ENCODE data around the gene HES3. TPM values are rescaled to one million over a fixed set of nuclear protein-coding genes. Genes with fewer than 3 reads are reported as not detected.

HES3 gene
- total RNA-seq, 2 experiments from 2014 or later, result not detected

GRCh38 chr1:6248932-6249738 lies 5.2 kb downstream of the HES3 start:
- ChIA-PET POLR2A (no interaction called here), CTCF (interaction anchor here (3.4 to 5.1 kb wide), 5 partner anchors 12 to 154 kb away, joined by 18 to 73 read pairs (median 30); partner anchors contain the start of genes ACOT7 and ICMT)
- no peak for DNase-seq
- Mint-ChIP-seq H3K36me3 (ENCODE audit: low read depth) (no peaks in the 10 kb centered on the region), H3K4me3 (no peak overlapping the region), H3K27ac (no peak overlapping the region), H3K27me3 (ENCODE audit: low read depth) (peaks cover 50% of the 10 kb centered on the region), H3K4me1 (ENCODE audit: low read depth) (peaks cover 12% of the 10 kb centered on the region), H3K9me3 (ENCODE audit: insufficient read depth) (no peaks in the 10 kb centered on the region)
- no peak for ATAC-seq

DNA sequence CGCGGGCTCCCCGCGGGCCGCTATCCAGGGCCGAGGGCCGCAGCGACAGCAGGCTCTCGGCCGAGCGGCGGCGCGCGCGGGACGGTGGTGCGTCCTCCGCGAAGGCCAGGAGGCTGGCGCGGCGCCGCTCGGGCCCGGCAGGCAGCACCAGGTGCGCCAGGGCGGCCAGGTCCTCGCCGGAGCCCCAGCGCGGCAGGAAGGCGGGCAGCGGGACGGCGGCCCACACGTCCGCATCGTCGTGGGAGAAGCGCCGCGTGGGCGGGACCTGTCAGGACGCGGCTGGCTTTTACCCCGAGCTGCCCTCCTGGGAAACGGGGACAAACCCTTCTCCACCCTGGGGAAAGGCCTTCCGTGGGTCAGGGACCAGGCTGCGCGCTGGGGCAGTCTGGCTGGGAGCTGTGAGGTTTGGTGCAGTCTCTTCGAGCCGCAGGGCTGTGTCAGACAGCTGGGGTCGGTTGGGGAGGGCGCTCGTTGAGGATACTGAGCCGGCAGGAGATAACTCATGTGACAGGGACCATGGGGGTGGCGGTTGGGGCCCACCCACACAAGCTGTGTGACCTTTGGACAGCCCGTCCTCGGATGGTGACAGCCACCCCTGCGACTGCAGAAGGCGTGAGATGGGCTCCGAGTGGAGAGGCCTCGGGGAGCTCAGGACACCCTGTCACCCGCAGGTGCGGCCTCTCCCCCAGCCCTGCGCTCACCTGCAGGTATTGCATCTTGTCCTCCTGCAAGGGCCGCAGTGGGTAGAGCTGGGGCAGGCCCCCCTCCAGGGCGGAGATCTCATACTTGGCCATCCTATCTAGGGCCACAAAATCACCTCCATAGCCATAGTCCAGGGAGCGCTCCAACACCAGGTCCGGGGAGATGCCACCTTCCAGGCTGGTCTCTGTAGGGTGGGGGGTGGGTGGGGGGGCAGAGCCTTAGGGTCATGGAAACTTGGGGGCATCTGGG lies 6.0 kb downstream of the HES3 start:
- CTCF ChIA-PET, result interaction anchor here (0.5 kb wide), 1 partner anchor 55 kb away, joined by 3 read pairs; no protein-coding TSS in a partner anchor

GRCh38 chr1:6251233-6251632 lies 7.3 kb downstream of the HES3 start:
- H3K36me3 Mint-ChIP-seq (ENCODE audit: low read depth), result no peaks in the 10 kb centered on the region
- H3K27me3 Mint-ChIP-seq (ENCODE audit: low read depth), result peaks cover 42% of the 10 kb centered on the region
- CTCF ChIA-PET, result no interaction called here
- peaks cover 8% of the 10 kb centered on the region for H3K4me1 Mint-ChIP-seq (ENCODE audit: low read depth)
- H3K9me3 Mint-ChIP-seq (ENCODE audit: insufficient read depth), result no peaks in the 10 kb centered on the region
- ATAC-seq (no peak), DNase-seq (no peak)
- POLR2A ChIA-PET, result no interaction called here
- no peak overlapping the region for H3K27ac Mint-ChIP-seq
- H3K4me3 Mint-ChIP-seq, result no peak overlapping the region

More for the DNA sequence above, 6.0 kb downstream of the HES3 start:
- Mint-ChIP-seq H3K9me3 (ENCODE audit: insufficient read depth) (no peaks in the 10 kb centered on the region), H3K4me1 (ENCODE audit: low read depth) (peaks cover 12% of the 10 kb centered on the region), H3K27ac (no peak overlapping the region), H3K4me3 (no peak overlapping the region), H3K27me3 (ENCODE audit: low read depth) (peaks cover 43% of the 10 kb centered on the region), H3K36me3 (ENCODE audit: low read depth) (no peaks in the 10 kb centered on the region)
- ATAC-seq, result no peak
- POLR2A ChIA-PET, result no interaction called here
- no peak for DNase-seq

- DNase-seq (no peak), ATAC-seq (no peak)
- ChIA-PET POLR2A (no interaction called here), CTCF (no interaction called here)
- Mint-ChIP-seq H3K27ac (no peak overlapping the region), H3K27me3 (ENCODE audit: low read depth) (peaks cover 37% of the 10 kb centered on the region), H3K9me3 (ENCODE audit: insufficient read depth) (no peaks in the 10 kb centered on the region), H3K36me3 (ENCODE audit: low read depth) (no peaks in the 10 kb centered on the region), H3K4me3 (no peak overlapping the region), H3K4me1 (ENCODE audit: low read depth) (peaks cover 2% of the 10 kb centered on the region)
Observed at GRCh38 chr1:6251681-6252373, 7.8 kb downstream of the HES3 start.

- H3K27me3 Mint-ChIP-seq (ENCODE audit: low read depth), result peaks cover 32% of the 10 kb centered on the region
- ATAC-seq, result no peak
- CTCF ChIA-PET, result interaction anchor here (0.8 kb wide), 1 partner anchor 153 kb away, joined by 3 read pairs; no protein-coding TSS in a partner anchor
- POLR2A ChIA-PET, result no interaction called here
- H3K9me3 Mint-ChIP-seq (ENCODE audit: insufficient read depth), result no peaks in the 10 kb centered on the region
- DNase-seq, result no peak
- no peak overlapping the region for H3K4me3 Mint-ChIP-seq
- no peak overlapping the region for H3K27ac Mint-ChIP-seq
- no peaks in the 10 kb centered on the region for H3K36me3 Mint-ChIP-seq (ENCODE audit: low read depth)
- H3K4me1 Mint-ChIP-seq (ENCODE audit: low read depth), result peaks cover 2% of the 10 kb centered on the region
Observed at GRCh38 chr1:6252374-6252710, 8.4 kb downstream of the HES3 start.

DNA sequence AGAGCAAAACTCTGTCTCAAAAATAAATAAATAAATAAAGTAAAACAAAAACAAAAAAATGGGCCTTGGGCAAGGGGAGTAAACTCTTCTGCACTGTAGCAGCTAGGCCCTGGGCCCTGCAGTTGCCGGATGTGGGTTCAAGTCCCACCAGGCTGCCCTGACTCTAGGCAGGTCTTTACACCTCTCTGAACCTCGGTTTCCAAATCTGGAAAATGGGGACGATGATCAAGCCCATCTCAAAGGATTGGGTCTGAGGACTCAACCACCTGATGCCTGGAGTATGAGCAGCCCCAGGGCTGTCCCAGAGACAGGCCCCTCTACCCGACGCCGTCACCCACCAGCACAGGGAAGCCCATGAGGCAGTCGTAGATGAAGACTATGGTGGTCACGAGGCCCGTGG lies 9.4 kb downstream of the HES3 start:
- ChIA-PET POLR2A (no interaction called here), CTCF (interaction anchor here (1.0 kb wide), 1 partner anchor 9 kb away, joined by 3 read pairs; no protein-coding TSS in a partner anchor)
- Mint-ChIP-seq H3K4me3 (no peak overlapping the region), H3K4me1 (ENCODE audit: low read depth) (peaks cover 2% of the 10 kb centered on the region), H3K9me3 (ENCODE audit: insufficient read depth) (no peaks in the 10 kb centered on the region), H3K27ac (no peak overlapping the region), H3K27me3 (ENCODE audit: low read depth) (peaks cover 23% of the 10 kb centered on the region), H3K36me3 (ENCODE audit: low read depth) (no peaks in the 10 kb centered on the region)
- no peak for DNase-seq
- ATAC-seq, result no peak

DNA sequence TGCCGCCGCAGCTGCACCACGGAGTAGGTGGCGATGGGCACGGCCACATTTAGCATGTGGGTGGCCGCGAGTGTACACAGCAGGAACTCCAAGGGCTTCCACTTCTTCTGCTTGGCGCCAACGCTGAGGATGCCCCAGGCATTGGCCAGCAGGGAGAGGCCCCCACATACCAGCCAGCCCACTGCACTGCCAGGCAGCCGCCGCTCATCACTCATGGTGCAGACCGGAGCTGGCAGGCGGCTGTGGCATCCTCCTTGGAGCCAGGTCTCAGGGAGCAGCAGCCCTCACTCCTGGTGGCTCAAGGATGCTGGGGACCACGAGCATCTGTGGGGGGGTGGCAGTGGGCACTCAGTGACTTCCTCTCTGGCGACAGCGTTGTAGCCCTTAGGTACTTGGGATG lies 10.7 kb downstream of the HES3 start:
- Mint-ChIP-seq H3K27me3 (ENCODE audit: low read depth) (peaks cover 22% of the 10 kb centered on the region), H3K36me3 (ENCODE audit: low read depth) (no peaks in the 10 kb centered on the region), H3K4me3 (no peak overlapping the region), H3K4me1 (ENCODE audit: low read depth) (peaks cover 2% of the 10 kb centered on the region), H3K9me3 (ENCODE audit: insufficient read depth) (no peaks in the 10 kb centered on the region), H3K27ac (no peak overlapping the region)
- CTCF ChIA-PET, result interaction anchor here (1.2 kb wide), 1 partner anchor 8 kb away, joined by 5 read pairs; no protein-coding TSS in a partner anchor
- DNase-seq (no peak), ATAC-seq (no peak)
- POLR2A ChIA-PET, result no interaction called here

- no peaks in the 10 kb centered on the region for H3K36me3 Mint-ChIP-seq (ENCODE audit: low read depth)
- H3K4me1 Mint-ChIP-seq (ENCODE audit: low read depth), result peaks cover 4% of the 10 kb centered on the region
- ChIA-PET POLR2A (no interaction called here), CTCF (interaction anchor here (0.6 kb wide), 1 partner anchor 19 kb away, joined by 3 read pairs; no protein-coding TSS in a partner anchor)
- peaks cover 13% of the 10 kb centered on the region for H3K27me3 Mint-ChIP-seq (ENCODE audit: low read depth)
- H3K4me3 Mint-ChIP-seq, result no peak overlapping the region
- no peak overlapping the region for H3K27ac Mint-ChIP-seq
- H3K9me3 Mint-ChIP-seq (ENCODE audit: insufficient read depth), result no peaks in the 10 kb centered on the region
- DNase-seq (no peak), ATAC-seq (no peak)
Observed at GRCh38 chr1:6256645-6257044, 12.7 kb downstream of the HES3 start.

DNA sequence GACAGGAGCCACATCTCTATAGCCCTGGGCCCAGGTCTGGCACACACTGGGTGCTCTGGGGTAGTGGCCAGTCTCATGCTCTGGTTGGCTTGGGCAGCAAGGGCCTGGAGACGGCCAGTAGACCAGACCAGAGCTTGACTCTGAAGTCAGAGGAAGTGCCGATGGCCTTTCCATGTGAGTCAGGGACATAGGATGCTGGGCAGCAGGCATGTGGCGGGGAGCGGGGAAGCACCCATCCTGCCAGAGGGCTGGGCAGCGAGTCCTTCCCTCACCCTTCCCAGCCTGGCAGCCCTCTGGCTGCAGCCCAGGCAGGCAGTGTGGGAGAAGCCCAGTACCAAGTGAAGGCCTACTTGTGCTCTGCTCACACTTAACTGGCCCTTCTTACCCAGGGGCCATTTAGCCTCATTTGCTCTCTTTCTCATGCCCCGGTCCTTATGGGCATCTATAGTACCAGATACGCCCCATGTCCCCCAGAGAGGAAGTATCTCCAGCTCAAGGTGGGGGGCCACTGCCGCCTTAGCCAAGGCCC lies 13.6 kb downstream of the HES3 start:
- CTCF ChIA-PET, result interaction anchor here (1.1 to 1.4 kb wide), 2 partner anchors 13 to 105 kb away, joined by 3 to 4 read pairs; no protein-coding TSS in a partner anchor
- POLR2A ChIA-PET, result no interaction called here
- Mint-ChIP-seq H3K27ac (no peak overlapping the region), H3K4me1 (ENCODE audit: low read depth) (peaks cover 6% of the 10 kb centered on the region), H3K27me3 (ENCODE audit: low read depth) (peaks cover 13% of the 10 kb centered on the region), H3K4me3 (no peak overlapping the region), H3K36me3 (ENCODE audit: low read depth) (no peaks in the 10 kb centered on the region), H3K9me3 (ENCODE audit: insufficient read depth) (no peaks in the 10 kb centered on the region)
- ATAC-seq (no peak), DNase-seq (no peak)

GRCh38 chr1:6258675-6259074 lies 14.7 kb downstream of the HES3 start:
- peaks cover 10% of the 10 kb centered on the region for H3K4me1 Mint-ChIP-seq (ENCODE audit: low read depth)
- H3K4me3 Mint-ChIP-seq, result no peak overlapping the region
- H3K36me3 Mint-ChIP-seq (ENCODE audit: low read depth), result no peaks in the 10 kb centered on the region
- ChIA-PET CTCF (interaction anchor here (1.4 to 2.0 kb wide), 3 partner anchors 12 to 104 kb away, joined by 3 to 18 read pairs (median 4); no protein-coding TSS in a partner anchor), POLR2A (interaction anchor here (0.9 to 1.0 kb wide), 2 partner anchors 9 to 52 kb away, joined by 3 to 4 read pairs; partner anchors contain the start of gene RNF207)
- DNase-seq (no peak), ATAC-seq (no peak)
- peaks cover 13% of the 10 kb centered on the region for H3K27me3 Mint-ChIP-seq (ENCODE audit: low read depth)
- no peaks in the 10 kb centered on the region for H3K9me3 Mint-ChIP-seq (ENCODE audit: insufficient read depth)
- H3K27ac Mint-ChIP-seq, result no peak overlapping the region
